HG03520 (cell line): Measurements from ENCODE around the gene NHSL1.
"Not testable (repeated sequence)": the region's sequence is repeated elsewhere in the genome, so short reads cannot be mapped to it uniquely, and the experiment has no call there.

Source experiments
- ATAC-seq: cut with Tn5 transposase; IDR thresholded peaks from one replicate; pipeline ENCODE4 v1.9.1; 2021; ENCODE audit warnings: mild to moderate bottlenecking, moderate library complexity; ENCODE audit not compliant: unreplicated experiment

NHSL1 gene

DNA sequence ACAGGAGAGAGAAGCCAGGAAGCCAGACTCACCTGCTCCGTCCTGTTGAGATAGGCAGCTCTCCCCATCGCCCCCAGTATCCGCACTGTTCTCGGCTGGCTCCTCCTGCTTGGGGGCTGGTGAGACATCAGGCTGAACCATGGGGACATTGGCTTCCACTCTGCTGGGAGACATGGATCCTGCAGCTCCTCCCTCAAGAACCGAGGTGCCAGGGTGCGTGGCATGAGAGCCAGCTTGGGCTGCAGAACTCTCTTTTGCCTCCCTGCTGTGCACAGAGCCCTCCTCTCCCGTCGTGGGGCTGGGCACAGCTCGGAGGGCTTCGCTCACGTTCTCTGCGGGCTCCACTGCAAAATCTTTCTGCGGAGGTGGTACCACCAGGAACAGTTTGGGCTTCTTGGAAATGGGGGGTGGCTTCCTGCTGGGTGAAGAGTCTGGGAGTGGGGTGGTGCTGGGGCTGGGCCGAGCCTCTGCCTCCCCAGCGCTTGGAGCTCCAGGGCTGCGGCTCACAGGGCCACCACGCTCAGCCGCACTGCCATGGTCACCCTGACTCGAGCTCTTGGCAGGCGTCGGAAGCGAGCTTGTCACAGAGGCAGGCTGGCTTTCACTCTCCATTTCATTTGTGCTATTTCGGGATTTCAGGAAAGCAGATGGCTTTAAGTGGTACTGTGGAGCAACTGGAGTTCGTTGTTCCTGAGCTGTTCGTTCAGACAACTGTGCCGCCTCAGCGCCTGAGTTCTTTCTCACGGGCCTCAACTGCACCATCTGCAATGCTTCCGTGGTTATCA, 68.7 kb downstream of the NHSL1 start:
- ATAC-seq, result no peak

DNA sequence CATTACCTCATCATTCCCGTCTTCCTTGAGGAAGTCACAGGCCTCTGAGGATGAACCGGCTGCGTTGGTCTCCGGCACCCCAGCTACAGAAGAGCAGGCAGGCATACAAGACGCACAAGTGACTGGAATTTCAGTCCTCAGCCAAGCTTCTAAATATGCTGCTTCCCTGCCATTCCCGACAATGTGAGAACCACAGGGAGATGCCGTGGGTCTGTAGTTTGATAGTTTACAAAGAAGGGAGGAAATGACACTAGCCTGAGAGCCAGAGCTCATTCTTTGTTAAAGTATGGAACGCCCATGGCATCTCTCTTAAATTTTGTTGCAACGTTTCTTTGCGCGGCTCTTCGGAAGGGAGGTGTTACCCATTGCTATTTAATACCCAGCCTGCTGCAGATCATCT, 69.5 kb downstream of the NHSL1 start:
- no peak for ATAC-seq

DNA sequence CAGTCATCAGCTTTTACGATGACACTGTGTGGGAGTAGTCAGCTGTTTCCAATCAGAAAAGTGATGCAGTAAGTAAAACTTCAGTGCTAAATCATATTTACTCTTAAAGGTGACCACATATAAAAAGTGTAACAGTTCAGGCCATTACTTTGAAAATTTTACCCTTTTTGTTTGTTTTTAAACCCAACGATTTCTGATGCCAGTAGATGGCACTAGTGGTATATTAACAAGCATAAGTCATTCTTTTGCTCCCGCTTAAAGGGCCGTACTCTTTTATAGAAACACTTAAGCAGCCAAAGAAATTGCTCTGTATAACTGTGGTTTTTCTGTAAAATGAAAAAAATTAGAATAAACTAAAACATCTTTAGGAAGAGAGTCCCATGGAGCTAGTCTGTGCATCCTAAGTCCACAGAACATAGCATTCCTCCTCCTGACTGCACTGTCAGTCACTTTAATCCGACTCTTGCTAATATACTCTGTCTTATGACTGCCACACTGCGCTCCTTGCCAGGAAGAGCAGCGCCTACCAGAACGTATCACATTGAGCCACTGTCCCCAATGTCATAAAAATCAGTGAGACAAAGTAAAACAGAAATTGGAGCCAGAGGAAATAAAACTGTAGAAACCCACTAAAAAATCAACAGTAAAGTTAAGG, 70.2 kb downstream of the NHSL1 start:
- no peak for ATAC-seq

DNA sequence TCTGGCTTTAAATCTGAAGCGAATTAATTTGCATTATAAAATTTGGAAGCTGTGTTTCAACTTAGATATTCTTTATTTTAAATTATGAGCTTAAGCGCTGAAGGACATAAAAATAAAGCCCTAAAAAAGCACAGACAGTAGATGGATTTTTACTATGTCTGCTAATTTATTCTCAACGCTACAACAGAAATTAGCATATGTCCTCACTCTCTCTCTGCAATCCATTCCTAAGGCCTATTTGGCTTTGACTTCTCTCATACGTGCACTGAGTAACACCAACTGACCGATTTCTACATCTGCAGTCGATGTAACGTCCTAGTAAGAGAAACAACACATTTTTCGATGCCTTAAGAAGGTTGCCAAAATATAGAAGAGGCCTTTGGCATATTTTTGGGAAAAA, 71.6 kb downstream of the NHSL1 start:
- ATAC-seq, result no peak

DNA sequence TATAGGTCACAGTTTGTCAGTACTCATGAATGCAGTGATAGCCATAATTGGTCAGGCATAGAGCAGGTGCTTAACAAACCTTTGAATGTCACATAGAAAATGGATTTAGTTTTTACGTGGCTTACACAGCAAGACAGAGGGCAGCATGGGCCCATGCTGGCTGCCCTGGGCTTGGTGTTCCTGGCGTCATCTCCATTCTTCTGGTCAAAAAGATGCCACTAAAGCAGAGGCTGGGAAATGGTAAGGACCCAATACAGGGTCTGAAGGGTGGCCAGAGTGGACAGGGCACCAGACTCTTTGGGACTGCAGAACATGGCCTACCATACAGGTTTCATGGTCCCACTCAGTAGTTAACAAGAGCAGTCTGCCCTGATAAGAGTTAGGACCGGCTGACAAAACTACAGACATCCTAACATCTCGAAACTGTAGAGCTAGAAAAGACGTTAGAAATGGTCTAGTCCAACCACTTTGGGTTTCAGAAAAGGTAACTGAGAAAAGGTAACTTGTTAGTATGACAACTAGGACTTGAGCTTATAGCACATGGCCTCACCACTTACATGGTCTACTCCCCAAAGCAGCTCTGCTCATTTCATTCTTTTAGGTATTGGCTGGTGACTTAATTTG, 72.7 kb downstream of the NHSL1 start:
- no peak for ATAC-seq

DNA sequence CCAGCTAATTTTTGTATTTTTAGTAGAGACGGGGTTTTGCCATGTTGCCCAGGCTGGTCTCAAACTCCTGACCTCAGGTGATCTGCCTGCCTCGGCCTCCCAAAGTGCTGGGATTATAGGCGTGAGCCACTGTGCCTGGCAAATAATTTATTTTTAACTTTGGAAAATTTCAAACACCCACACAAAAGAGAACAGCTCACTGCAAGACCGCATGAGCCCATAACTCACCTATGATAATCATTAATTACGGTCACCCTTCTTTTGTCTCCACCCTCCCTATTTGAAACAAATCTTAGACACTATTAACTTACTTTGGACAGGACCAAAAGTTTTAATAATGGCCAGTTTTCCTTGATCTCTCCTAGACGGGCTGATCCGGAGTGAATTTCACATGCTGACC, 74.0 kb downstream of the NHSL1 start:
- ATAC-seq, result not testable (repeated sequence)

DNA sequence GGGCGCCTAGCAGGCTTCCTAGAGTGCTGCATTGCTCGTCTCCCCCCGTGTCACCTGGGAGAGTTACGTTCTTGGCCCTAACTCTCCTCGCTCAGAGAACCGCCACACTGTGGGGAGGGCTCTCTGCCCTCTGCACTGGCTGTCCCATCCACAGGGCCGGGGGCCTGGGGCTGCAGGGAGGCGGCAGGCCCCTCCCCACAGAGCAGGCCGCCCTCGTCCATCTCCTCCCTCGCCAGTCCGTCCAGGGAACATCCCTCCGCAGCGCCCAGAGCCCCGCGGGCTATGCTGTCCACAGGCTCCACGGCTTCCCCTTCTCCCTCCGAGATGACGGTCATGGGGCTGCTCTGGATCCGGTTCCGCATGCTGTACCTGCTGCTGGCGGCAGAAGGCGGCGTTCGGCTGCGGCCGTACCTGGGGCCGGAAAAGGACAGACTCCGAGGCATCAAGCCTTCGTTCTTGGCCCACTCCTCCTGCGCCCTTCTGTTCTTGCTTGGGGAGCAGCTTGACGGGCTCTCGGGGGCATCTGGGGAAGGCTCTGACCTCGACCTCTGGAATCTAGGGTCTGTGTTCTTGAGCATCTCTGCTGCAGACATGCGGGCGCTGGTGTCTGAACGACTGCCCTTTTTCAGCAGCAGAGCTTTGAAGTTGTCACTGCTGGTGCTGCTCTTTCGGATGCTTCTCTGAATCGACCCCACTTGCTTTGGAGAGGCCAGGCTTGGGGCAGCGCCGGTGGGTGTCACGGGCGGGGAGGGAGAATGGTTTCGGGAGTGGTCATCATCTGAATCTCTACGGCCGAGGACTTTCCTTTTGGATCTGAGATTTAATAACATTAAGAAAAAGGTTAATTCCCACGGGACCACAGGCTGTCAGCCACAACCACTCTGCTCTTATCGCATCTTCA, 75.0 kb downstream of the NHSL1 start:
- ATAC-seq, result no peak

DNA sequence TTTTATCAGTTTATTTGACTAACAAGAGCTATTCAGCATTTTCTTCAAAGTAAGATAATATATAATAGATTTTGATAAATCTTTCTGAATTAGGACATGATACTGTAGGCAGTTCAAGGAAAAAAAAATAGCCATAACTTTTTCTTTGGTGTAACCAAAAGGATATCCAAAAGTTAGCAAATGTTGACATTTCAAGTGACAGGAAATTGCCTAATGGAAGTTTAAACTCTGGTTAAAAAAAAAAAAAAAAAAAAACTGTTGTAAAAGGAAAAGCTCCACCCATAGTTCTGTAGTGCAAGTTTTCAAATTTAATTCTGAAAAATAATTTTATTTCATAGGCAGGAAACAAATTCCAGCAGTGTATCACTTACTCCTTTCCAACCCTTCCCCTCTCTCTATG, 76.4 kb downstream of the NHSL1 start:
- ATAC-seq, result no peak

DNA sequence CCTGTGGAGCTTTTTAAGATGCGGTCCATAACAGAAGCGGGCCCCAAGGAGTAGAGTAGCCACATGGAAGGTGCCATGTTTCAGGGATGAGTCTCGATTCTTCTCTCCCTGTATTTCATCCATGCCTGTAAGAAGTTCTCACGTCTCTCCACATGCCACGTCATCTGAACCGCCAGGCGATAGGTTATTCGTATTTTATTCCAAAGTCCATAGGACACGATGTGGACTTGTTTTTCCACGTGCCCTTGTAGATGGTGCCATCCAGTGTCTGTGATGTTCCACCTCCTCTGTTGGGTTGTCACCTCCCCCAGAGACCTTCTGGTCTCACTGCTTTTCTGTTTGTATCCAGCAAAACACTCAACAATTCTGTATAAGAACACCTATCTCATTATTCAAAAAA, 77.7 kb downstream of the NHSL1 start:
- no peak for ATAC-seq

DNA sequence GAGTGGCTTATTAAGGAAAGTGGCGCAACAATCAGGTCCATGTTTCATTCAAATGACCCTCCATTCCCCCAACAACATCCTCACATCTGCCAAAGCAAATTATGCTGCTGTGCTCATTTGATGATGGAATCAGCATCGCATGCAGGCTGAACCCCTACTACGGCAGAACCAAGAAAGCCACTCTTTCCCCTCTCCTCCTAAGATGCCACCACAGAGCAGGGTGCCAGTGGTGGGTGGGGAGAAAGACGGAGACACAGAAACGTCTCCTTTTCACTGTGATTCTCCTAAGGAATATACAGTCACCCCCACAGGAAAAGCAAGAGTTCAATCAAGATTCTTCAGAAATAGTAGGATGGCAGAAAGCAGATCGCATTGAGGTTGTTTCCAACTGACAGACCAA, 78.2 kb downstream of the NHSL1 start:
- ATAC-seq, result no peak

DNA sequence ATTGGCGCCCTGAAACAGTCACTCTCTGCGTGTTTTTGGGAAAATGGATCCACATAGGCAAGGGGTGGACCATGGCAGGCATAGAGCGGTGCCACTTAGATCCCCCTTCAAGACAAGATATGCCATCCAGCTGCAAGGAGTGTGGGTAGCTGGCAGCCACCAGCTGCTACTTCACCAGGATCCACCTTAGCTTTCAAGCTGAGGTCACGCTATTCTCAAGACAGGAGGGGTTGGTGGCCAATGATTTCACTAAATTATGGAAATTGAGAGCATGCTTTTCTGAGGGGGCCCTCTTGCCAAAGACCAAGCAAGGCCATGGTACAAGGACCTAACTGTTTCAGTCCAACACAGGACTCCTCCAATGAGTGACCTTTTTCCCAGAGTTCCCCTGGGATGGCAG, 78.9 kb downstream of the NHSL1 start:
- ATAC-seq, result no peak

DNA sequence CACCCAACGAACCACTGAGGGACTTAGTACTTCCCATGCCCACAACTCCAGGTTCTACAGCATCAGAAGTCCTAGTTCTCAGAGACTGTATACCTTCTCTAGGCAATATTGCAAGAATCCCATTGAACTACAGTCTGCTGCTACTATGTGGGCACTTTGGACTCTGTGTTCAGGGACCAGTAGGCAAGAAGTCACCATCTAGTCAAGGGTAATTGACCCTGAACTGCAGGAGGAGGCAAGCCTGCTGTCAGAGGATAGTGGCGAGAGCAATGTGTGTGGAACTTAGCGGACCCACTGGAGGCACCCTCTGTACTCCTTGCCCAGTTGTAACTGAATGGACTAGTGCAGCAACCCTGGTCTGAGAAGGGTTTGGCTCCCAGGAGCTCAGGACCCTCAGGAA, 79.5 kb downstream of the NHSL1 start:
- no peak for ATAC-seq

DNA sequence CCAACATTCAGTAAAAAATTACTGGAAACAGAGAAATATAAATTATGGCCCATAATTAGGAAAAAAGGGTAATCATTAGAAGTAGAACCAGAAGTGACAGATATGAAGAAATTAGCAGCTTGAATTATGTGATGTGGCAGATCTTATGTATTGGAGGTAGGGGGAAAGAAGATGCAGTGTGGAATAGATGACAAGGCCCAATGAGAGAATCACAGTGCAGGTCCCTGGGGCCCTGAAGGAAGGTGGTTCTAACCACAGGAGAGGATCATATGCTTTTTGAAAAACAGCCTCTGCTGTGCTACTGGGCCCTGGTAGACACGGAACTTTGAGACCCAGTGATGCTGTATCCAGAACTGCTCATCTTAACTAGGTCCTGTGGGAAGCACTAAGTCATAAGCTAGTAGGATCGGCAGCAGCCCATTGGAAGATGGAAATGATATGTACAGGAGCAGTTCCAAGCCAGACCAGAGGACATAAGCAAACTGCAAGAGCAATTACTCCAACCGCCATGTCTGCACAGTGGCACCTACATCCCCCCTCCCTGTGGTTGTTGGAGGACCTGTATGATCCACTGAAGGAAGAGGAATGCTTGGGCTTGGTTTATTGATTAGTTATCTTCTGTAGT, 81.1 kb downstream of the NHSL1 start:
- ATAC-seq, result no peak

DNA sequence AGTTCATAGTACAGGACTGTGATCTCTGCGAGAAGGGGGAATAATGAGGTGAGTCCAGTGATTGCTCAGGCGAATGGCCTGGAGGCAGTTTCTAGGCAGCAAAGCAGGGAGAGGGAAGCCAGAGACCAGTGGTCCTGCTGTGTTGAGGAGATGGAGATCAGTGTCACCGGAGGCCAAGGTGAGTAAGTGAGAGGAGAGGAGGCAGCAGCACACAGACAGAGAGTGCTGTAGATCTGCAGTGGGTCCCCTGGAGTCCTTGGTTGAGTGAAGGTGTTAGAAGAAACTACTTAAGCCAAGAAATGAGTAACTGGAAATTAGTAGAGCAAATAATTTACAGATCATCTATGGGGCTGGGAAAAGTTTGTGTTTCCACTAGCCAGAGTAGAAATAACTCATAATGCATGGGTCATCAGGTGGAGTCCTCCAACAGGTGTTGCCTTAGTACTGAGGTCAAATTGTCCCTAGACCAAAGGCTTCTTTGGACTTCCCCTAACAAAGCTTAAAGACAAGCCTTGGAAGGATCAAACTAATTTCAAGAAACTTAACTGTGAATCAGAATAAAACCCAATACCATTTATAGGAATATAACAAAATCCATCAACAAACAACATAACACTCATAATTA, 81.7 kb downstream of the NHSL1 start:
- ATAC-seq, result no peak

DNA sequence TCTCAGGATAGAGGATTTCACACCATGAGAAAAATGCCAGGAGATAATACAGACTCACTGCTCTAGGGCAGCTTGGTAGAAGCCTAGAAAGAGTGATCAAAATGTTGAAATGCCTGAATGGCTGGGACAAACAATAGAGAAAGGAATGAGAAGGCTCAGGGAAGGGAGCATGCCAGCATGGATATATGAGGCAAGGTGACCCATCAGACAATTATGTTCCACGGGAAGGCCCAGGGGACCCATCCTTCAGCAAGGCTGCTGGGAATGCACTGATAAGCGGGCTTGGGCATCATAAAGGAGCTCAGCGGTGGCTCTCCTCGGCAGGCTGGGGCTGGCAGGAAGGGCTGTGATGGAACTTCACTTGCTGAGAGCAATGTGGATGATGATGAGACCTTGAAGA, 83.1 kb downstream of the NHSL1 start:
- ATAC-seq, result no peak

DNA sequence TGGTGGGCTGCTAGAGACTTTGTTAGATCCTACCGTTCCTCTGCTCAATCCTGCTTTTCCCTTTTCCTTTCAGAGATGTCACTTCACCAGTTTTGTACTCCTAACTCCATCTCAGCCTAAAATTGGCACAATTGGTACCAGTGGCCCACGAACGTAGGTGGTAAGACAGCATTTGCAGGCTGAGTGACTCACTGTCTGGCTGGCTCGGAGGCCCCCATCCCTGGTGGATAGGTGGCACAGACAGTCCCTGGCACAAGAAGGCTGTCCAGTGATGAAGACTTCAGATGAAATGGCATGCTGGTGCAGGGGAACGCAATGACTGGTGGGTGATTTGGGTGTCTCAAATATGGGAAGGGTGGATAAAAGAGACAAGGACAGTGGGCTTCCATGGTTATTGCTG, 84.2 kb downstream of the NHSL1 start:
- ATAC-seq, result no peak

DNA sequence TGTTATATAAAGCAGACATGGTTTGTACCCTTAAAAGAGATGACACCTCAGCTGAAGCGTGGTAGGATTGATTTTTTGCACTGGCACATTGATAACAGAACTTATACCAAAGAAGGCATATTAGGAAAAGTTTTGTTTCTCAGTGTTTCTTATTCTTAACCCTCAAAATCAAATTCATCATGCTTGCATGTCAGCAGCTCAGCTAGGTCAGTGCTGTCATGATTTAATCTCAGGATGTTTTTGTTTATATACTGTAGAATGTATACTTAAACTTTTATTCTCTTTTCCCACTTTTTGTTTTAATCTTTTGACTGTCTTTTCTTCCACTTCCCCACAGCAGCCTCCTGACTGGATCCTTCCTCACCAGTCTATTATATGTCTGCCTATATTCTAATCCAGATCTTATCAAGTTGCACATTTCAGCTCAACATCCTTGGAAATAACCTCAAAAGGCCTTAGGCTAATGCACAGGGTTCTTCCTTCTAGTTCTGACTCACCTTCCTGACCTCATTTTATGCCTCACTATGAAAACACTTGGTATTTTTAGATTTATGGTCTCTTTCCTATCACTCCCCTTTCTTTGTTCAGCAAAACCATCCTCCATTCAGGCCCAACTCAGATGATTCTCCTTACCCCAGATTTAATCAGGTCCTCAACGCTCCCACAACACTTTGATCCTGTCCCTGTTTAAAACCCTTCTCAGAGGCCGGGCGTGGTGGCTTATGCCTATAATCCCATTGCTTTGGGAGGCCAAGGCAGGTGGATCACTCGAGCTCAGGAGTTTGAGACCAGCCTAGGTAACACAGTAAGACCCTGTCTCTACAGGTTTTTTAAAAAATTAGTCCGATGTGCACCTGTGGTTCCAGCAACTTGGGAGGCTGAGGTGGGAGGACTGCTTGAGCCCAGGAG, 88.1 kb downstream of the NHSL1 start:
- peak; percentile 68 for ATAC-seq

DNA sequence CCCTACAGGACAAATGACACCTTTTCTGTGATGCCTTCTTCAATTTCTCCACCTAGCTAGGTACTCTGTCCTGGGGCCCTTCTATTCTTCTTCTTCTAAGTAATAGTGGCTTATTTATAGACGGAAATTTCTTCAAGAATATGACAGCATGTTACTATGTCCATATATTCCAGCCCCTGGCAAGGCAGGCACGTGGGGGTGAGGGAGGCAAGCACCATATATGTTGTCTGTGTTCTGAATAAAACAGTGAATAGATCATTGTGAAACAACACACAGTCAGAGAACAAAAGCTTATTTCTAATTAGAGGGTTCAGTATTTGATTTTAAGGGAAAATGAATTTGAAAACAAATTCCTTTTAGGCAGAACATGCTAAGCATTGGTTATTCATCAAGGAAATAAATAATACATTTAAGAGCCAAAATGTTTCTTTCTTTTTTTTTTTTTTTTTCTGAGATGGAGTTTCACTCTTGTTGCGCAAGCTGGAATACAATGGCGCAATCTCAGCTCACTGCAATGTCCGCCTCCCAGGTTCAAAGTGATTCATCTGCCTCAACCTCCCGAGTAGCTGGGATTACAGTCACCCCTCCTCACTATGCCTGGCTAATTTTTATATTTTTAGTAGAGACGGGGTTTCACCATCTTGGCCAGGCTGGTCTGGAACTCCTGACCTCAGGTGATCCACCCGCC, 89.1 kb downstream of the NHSL1 start:
- no peak for ATAC-seq

DNA sequence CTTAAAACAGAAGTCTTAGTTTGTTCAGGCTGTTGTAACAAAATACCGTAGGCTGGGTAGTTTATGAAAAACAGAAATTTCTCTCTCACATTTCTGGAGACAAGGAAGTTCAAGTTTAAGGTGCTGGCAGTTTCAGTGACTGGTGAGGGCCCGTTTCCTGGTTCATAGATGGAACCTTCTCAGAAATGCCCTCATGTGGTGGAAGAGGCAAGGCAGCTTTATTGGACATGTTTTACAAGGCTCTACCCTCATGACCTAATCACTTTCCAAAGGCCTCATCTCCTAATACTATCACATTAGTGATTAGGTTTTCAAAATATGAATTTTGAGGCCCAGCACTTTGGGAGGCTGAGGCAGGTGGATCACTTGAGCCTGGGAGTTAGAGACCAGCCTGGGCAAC, 92.9 kb downstream of the NHSL1 start:
- no peak for ATAC-seq
